T-cell (primary cell): ENCODE measurements around the gene CDIPT. TPM values are rescaled to one million over a fixed set of nuclear protein-coding genes. Genes with fewer than 3 reads are reported as not detected.
"Not testable (repeated sequence)": the region's sequence is repeated elsewhere in the genome, so short reads cannot be mapped to it uniquely, and the experiment has no call there.

Experiments used
- ATAC-seq, 4 experiments: fragments of 200-7000 bp in 3 of 4; fragments of 150-1000 bp in 1 of 4; cut with Tn5 transposase; replicated peaks in 1 of 4; 1 replicate in 3 of 4; 2 replicates in 1 of 4; pipeline ENCODE4 v1.10.0; 2021; ENCODE audit warnings: moderate library complexity in 3 of 4, mild to moderate bottlenecking in 2 of 4, moderate number of reproducible peaks in 1 of 4
- CTCF ChIA-PET, 2 donors: fragments of 300-600 bp; sonication (Branson Sonifier 250); formaldehyde crosslinking; loops; one replicate each; lab custom pipeline; 2022; ENCODE audit warnings: antibody characterized with exemption in 2 of 2; lab: Charles Lee
- POLR2A ChIA-PET, 2 donors: fragments of 300-600 bp; sonication (Branson Sonifier 250); formaldehyde crosslinking; loops; one replicate each; lab custom pipeline; 2022; ENCODE audit warnings: antibody characterized with exemption in 2 of 2; lab: Charles Lee
- DNase-seq, 35 experiments: peaks; one replicate each; pipeline versions ENCODE4 v3.0.0 to v3.0.0-alpha.2; 2013 to 2023
- H3K27ac ChIP-seq: one replicate; pipeline ENCODE4 v1.5.1; 2013; ENCODE audit warnings: low read length
- H3K27me3 ChIP-seq, 2 experiments: replicated peaks in 1 of 2; 1 replicate in 1 of 2; 2 replicates in 1 of 2; pipeline versions ENCODE4 v1.6.1 to v1.7.0; 2013; ENCODE audit warnings: low read length in 1 of 2, mixed read lengths in 1 of 2; ENCODE audit not compliant: control insufficient read depth in 2 of 2, insufficient read depth in 2 of 2; ENCODE audit errors: extremely low read depth in 1 of 2
- H3K36me3 ChIP-seq, 2 donors: 1 replicate in 1 of 2; 2 replicates in 1 of 2; pipeline versions ENCODE4 v1.6.1 to v1.7.0; 2013; ENCODE audit warnings: low read length in 1 of 2; ENCODE audit not compliant: control insufficient read depth in 2 of 2, insufficient read depth in 1 of 2; ENCODE audit errors: extremely low read depth in 1 of 2
- H3K4me1 ChIP-seq, 2 experiments: 1 replicate in 1 of 2; 2 replicates in 1 of 2; pipeline versions ENCODE4 v1.6.1 to v1.7.0; 2013; ENCODE audit warnings: low read length in 2 of 2, mixed read lengths in 1 of 2; ENCODE audit not compliant: insufficient read depth in 2 of 2, control insufficient read depth in 1 of 2; ENCODE audit errors: extremely low read depth in 1 of 2
- H3K4me3 ChIP-seq, 2 donors: 1 replicate in 1 of 2; 2 replicates in 1 of 2; pipeline versions ENCODE4 v1.5.1 to v1.7.0; 2013; ENCODE audit warnings: mild to moderate bottlenecking in 2 of 2, low read length in 1 of 2, moderate library complexity in 1 of 2; ENCODE audit not compliant: control insufficient read depth in 1 of 2; ENCODE audit errors: extremely low read depth in 1 of 2
- H3K9me3 ChIP-seq: 2 replicates; pipeline ENCODE4 v1.7.0; 2013
- H3K27ac Mint-ChIP-seq, 2 donors: one replicate each; pipeline ENCODE4 v1.8.0; 2020 to 2021; ENCODE audit warnings: mild to moderate bottlenecking in 2 of 2, mixed read lengths in 2 of 2
- H3K27me3 Mint-ChIP-seq, 2 donors: one replicate each; pipeline ENCODE4 v1.8.0; 2021 to 2022; ENCODE audit warnings: mixed read lengths in 2 of 2
- H3K36me3 Mint-ChIP-seq: one replicate; pipeline ENCODE4 v1.8.0; 2021; ENCODE audit warnings: mixed read lengths
- H3K4me1 Mint-ChIP-seq, 3 donors: one replicate each; pipeline ENCODE4 v1.8.0; 2020 to 2022; ENCODE audit warnings: mixed read lengths in 3 of 3, mild to moderate bottlenecking in 1 of 3
- H3K4me3 Mint-ChIP-seq, 3 donors: one replicate each; pipeline ENCODE4 v1.8.0; 2020 to 2022; ENCODE audit warnings: mild to moderate bottlenecking in 3 of 3, mixed read lengths in 3 of 3, moderate library complexity in 3 of 3
- H3K9me3 Mint-ChIP-seq, 3 donors: one replicate each; pipeline ENCODE4 v1.8.0; 2020 to 2022; ENCODE audit warnings: mixed read lengths in 3 of 3
- WGBS: methylation state at CpG from one replicate; pipeline ENCODE4 v1.1.5; 2013; ENCODE audit warnings: missing lambda C conversion rate; ENCODE audit not compliant: insufficient coverage; 5-methylcytosine and 5-hydroxymethylcytosine counted together
- total RNA-seq, 35 experiments: library from RNA in 6 of 35; stranded (reverse) in 6 of 35; fragments of 120-200 nt in 1 of 35; gene quantifications; one replicate each; pipeline versions ENCODE4 v1.2.1 to v1.2.4 and lab custom pipeline; 2013 to 2026

The CDIPT gene
- total RNA-seq, 5 donors from 2014 or later (not counting 1 experiment from before 2014, with no cell fraction given): 37.1 to 87.0 (median 79.7) TPM

DNA sequence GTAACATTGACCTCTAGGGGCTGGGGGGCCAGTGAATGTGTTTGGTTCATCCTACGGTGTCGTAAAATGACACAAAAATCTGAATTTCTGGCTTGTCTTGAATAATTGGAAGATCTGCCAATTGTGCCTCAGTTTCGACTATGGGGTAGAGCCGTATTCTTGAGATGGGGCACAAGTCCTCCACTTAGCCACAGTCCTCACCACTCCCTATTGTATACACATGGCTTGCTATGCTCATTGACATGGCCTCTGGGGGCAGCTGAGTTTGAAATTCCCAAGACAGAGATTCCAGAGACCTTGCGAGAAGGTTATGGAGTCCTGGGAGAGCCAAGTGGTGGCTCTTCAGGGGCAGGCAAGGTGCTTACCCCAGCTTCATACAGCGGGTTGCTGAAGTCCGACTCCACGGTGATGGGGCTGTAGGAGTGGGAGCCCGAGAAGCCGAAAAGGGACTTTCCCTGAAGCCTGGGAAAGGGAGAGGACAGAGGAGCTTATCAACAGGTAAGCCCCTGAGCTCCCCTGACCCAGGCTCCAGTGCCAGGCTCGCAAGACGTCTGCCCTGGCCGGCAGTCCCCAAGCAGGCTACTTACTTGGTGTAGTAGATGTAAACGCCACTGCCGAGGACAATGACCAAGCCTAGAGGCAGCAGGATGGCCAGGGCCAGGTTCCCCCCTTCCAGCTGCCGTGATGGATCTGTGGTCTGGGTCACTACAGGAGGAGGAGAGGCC, 9.0 kb upstream of the CDIPT start:
- WGBS: 95% methylated on average over 9 of the region's 16 CpGs
- H3K9me3 ChIP-seq: no peaks in the 10 kb centered on the region
- H3K36me3 Mint-ChIP-seq: no peaks in the 10 kb centered on the region
- no peak overlapping the region for H3K4me3 ChIP-seq
- no peak overlapping the region for H3K4me3 Mint-ChIP-seq
- H3K27ac ChIP-seq: no peak overlapping the region
- CTCF ChIA-PET: interaction anchor here in 1 of 2 donors (0.8 kb wide), 1 partner anchor 24 kb away, joined by 4 read pairs; no protein-coding TSS in a partner anchor
- H3K27me3 ChIP-seq: peaks cover 0 to 27% of the 10 kb centered on the region in 2 experiments
- no peak for DNase-seq
- no peaks in the 10 kb centered on the region for H3K9me3 Mint-ChIP-seq
- H3K4me1 ChIP-seq: peaks cover 2 to 12% of the 10 kb centered on the region in 2 experiments
- no peaks in the 10 kb centered on the region for H3K36me3 ChIP-seq
- H3K27me3 Mint-ChIP-seq: peaks cover 0 to 9% of the 10 kb centered on the region in 2 donors
- no peak overlapping the region for H3K27ac Mint-ChIP-seq
- POLR2A ChIA-PET: no interaction called here
- no peak for ATAC-seq
- H3K4me1 Mint-ChIP-seq: peaks cover 5 to 7% (median 7%) of the 10 kb centered on the region in 3 donors

DNA sequence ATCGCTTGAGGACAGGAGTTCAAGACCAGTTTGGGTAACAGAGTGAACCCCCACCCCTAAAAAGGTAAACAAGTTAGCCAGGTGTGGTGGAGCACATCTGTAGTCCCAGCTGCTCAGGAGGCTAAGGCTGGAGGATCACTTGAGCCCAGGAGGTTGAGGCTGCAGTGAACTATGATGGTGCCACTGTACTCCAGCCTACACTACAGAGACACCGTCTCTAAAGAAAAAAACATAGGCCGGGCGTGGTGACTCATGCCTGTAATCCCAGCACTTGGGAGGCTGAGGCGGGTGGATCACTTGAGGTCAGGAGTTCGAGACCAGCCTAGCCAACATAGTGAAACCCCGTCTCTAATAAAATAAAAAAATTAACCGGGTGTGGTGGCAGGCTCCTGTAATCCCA, 6.0 kb upstream of the CDIPT start:
- H3K36me3 ChIP-seq, H3K4me3 Mint-ChIP-seq, H3K4me3 ChIP-seq, H3K27me3 Mint-ChIP-seq, H3K36me3 Mint-ChIP-seq, H3K4me1 Mint-ChIP-seq, H3K27me3 ChIP-seq, POLR2A ChIA-PET, DNase-seq, H3K4me1 ChIP-seq, CTCF ChIA-PET, H3K9me3 Mint-ChIP-seq, H3K27ac Mint-ChIP-seq, ATAC-seq, H3K9me3 ChIP-seq, H3K27ac ChIP-seq: not testable (repeated sequence)
- 92% methylated on average over 2 of the region's 8 CpGs for WGBS

DNA sequence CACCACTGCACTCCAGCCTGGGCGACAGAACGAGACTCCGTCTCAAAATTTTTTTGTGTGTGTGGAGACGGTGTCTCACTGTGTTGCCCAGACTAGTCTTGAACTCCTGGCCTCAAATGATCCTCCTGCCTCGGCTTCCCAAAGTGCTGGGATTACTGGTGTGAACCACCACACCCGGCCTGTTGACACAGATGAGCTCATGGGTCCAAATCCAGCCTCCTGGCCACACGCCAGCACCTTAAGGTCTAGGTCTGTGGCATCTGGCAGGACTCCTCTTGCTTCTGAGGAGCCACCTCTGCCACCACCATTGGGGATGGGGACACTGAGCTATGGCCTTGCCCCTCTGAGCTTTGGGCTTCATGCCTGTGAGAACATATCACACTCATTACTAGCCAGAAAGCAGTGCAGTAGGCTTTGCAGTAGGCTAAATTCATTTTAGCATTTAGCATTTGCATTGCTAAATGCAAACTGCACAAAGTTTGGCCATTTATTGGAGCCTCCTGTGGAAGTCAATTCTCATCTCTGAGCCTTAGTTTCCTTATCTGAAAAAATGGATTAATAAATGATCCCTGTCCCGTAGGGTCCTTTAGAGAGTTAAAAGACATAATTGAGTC, 5.5 kb upstream of the CDIPT start:
- ChIA-PET POLR2A (no interaction called here), CTCF (no interaction called here)
- no peaks in the 10 kb centered on the region for H3K27me3 Mint-ChIP-seq
- H3K4me1 Mint-ChIP-seq: peaks cover 0 to 3% (median under 1%) of the 10 kb centered on the region in 3 donors
- Histone ChIP-seq H3K27me3 (peaks cover 0 to 7% of the 10 kb centered on the region in 2 experiments), H3K4me1 (peaks cover 0 to 4% of the 10 kb centered on the region in 2 experiments), H3K4me3 (no peak overlapping the region), H3K36me3 (no peaks in the 10 kb centered on the region), H3K27ac (no peak overlapping the region), H3K9me3 (no peaks in the 10 kb centered on the region)
- no peak for ATAC-seq
- H3K36me3 Mint-ChIP-seq: no peaks in the 10 kb centered on the region
- no peaks in the 10 kb centered on the region for H3K9me3 Mint-ChIP-seq
- no peak overlapping the region for H3K27ac Mint-ChIP-seq
- DNase-seq: no peak
- H3K4me3 Mint-ChIP-seq: no peak overlapping the region
- WGBS: 85% methylated on average over 8 of the region's 8 CpGs

- Histone ChIP-seq H3K36me3 (peaks cover 6 to 20% of the 10 kb centered on the region in 2 donors), H3K27ac (no peak overlapping the region), H3K27me3 (peaks cover 0 to 4% of the 10 kb centered on the region in 2 experiments), H3K4me3 (no peak overlapping the region), H3K9me3 (no peaks in the 10 kb centered on the region), H3K4me1 (peaks cover 5 to 31% of the 10 kb centered on the region in 2 experiments)
- H3K4me1 Mint-ChIP-seq: peaks cover 20 to 33% (median 21%) of the 10 kb centered on the region in 3 donors
- ATAC-seq (no peak), DNase-seq (no peak)
- no peaks in the 10 kb centered on the region for H3K27me3 Mint-ChIP-seq
- ChIA-PET POLR2A (no interaction called here), CTCF (interaction anchor here in 1 of 2 donors (1.6 kb wide), 1 partner anchor 16 kb away, joined by 4 read pairs; no protein-coding TSS in a partner anchor)
- no peaks in the 10 kb centered on the region for H3K9me3 Mint-ChIP-seq
- 72% methylated on average over 8 of the region's 9 CpGs for WGBS
- peaks cover 13% of the 10 kb centered on the region for H3K36me3 Mint-ChIP-seq
- no peak overlapping the region for H3K27ac Mint-ChIP-seq
- H3K4me3 Mint-ChIP-seq: peak overlapping the region in 1 of 3 donors; percentile 17
Observed at GRCh38 chr16:29864205-29864604, 1.2 kb upstream of the CDIPT start.

DNA sequence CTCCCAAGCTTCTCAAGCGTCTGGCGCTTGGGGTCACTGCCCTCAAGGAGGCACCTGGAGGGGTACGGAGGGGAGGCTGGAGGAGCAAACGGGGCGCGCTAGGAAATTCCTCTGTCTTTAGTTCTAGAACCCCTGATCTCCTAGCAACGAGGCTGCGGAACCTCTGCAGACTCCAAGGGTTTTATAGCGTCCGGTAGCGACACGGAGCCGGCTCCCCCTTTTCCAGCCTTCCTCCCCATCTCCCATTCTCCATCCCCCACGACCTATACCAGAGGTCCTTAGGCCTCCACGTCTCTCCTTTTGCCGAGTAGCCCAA, 601 bp upstream of the CDIPT start:
- Mint-ChIP-seq H3K4me3 (peak overlapping the region in 2 of 3 donors; percentile 91 to 94), H3K4me1 (peaks cover 20 to 33% (median 21%) of the 10 kb centered on the region in 3 donors), H3K27ac (peak overlapping the region; percentile 99 to 100), H3K9me3 (no peaks in the 10 kb centered on the region), H3K36me3 (peaks cover 18% of the 10 kb centered on the region), H3K27me3 (no peaks in the 10 kb centered on the region)
- H3K27ac ChIP-seq: peak overlapping the region; percentile 99
- H3K27me3 ChIP-seq: peaks cover 0 to 4% of the 10 kb centered on the region in 2 experiments
- no peaks in the 10 kb centered on the region for H3K9me3 ChIP-seq
- H3K36me3 ChIP-seq: peaks cover 12 to 26% of the 10 kb centered on the region in 2 donors
- H3K4me3 ChIP-seq: peak overlapping the region in 1 of 2 donors; percentile 2
- no CpG with 5 or more reads among the region's 16 CpGs for WGBS
- H3K4me1 ChIP-seq: peaks cover 5 to 31% of the 10 kb centered on the region in 2 experiments
- POLR2A ChIA-PET: no interaction called here
- no peak for DNase-seq
- CTCF ChIA-PET: interaction anchor here in 1 of 2 donors (0.5 to 1.6 kb wide), 2 partner anchors 15 to 1041 kb away, joined by 3 to 4 read pairs; partner anchors contain the start of gene ATXN2L
- ATAC-seq: no peak

DNA sequence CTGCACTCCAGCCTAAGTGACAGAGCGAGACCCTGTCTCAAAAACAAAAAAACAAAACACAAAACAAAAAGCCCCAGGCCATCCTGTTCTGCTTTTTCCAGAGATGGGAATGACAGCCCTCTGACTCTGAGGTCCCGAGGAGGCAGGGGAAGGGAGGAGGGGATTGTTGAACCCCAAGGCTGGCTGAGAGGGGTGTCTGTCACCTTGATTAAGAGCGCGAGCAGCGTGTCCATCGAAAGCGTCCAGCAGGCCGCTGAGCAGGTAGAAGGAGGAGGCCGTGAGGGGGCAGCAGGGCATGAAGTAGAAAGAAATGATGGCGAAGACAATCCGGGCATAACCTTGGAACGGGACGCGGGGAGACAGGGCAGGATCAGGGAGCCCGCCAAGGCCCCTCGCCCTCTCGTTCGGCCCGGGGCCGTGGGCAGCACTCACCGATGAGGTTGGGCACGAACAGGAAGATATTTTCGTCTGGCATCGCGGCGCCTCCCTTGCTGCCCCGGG, 593 bp downstream of the CDIPT start:
- peak overlapping the region; percentile 11 for H3K27ac ChIP-seq

More for the DNA sequence above, 593 bp downstream of the CDIPT start:
- Mint-ChIP-seq H3K27me3 (no peaks in the 10 kb centered on the region), H3K36me3 (peaks cover 22% of the 10 kb centered on the region), H3K4me3 (peak overlapping the region; percentile 91 to 94 (median 94)), H3K9me3 (no peaks in the 10 kb centered on the region), H3K27ac (peak overlapping the region; percentile 92 to 93), H3K4me1 (peaks cover 20 to 33% (median 23%) of the 10 kb centered on the region in 3 donors)
- 0% methylated on average over 26 of the region's 27 CpGs for WGBS
- ChIA-PET CTCF (no interaction called here), POLR2A (no interaction called here)
- DNase-seq: peak in 1 of 35 experiments; percentile 8
- Histone ChIP-seq H3K4me3 (peak overlapping the region; percentile 82 to 83), H3K27me3 (peaks cover 0 to 3% of the 10 kb centered on the region in 2 experiments), H3K4me1 (peaks cover 5 to 31% of the 10 kb centered on the region in 2 experiments), H3K36me3 (peaks cover 15 to 32% of the 10 kb centered on the region in 2 donors), H3K9me3 (no peaks in the 10 kb centered on the region)
- ATAC-seq: peak in 1 of 4 experiments; percentile 1
